ENCODE data around the gene PRR4.

Gene PRR4, protein sequence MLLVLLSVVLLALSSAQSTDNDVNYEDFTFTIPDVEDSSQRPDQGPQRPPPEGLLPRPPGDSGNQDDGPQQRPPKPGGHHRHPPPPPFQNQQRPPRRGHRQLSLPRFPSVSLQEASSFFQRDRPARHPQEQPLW

DNA sequence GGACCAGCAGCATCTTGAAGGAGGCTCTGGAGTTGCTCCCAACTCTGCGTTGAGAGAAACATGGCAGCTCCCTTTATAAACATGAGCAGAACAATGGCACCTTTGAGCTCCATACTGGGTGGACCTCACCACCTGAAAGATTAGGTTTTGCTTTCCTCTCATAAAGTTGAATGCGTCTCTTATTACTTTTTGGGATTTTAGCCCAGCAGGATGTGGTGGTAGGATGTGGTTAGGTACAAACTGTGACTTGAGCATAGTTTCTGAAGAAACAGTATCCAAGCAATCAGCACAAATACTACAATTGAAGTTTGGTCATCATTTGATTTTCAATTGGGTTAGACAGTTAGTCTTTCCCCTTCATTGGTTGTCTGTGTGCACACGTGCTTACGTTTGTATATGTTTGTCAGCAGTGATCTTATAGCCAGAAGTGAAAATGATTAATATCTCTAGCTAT lies at the start of gene PRR4:
TSS of gene PRR4 (minus strand) at position 51 of the 454 bp plus-strand sequence. CDS start at position 13, 38 bp downstream.
- no peak for DNase-seq

DNA sequence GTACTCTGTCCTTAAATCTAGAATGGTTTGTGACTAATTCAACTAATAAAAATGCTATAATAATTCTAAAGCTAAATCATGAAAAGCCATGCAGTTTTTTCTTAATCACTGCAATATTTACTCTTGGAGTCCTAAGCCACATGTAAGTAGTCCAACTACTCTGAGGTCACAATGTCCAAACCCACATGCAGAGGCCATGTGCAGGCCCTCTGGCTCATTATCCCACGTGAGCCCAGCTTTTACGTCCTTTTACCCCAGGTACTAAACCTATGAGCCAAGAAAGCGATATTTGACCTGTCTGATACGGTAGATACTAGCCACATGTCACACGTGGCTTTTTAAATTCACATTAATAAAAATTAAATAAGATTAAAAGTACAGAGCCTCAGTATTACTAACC lies 47.6 kb upstream of the PRR4 start:
- no peak for DNase-seq

DNA sequence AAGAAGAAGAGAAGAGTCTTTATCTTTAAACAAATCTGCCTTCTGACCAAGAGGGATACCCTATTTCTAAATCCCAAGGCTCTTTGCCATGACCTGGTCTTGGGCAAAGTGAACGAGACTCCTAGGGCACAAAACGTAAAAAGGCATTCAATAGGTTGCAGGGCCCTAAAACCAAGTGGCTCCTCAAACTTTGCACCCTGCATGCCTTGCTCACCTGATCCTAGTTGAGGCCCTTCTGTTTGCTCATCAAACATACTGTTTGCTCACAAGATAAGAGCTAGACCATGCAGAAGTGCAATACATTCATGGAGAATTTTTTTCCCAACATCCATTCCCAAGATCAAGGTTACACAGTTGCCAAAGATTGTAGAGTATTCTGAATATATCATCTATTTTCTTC lies 42.7 kb upstream of the PRR4 start:
- no peak for DNase-seq

DNA sequence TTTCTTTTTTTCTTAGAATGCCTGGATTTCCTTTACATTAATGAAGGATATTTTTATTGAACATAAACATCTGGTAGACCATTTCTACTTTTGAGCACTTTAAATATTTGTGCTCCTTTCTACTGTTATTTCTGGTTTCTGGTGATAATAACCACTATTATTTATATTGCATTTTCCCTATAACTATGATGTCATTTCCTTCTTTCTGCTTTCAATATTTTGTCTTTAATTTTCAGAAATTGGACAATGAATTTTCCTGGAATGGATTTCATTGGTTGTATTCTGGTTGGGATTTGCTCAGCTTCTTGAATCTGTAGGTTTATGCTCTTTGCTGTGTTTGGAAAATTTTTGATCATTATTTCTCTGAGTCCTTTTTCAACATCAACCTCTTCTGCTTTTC lies 40.0 kb upstream of the PRR4 start:
- DNase-seq = no peak

DNA sequence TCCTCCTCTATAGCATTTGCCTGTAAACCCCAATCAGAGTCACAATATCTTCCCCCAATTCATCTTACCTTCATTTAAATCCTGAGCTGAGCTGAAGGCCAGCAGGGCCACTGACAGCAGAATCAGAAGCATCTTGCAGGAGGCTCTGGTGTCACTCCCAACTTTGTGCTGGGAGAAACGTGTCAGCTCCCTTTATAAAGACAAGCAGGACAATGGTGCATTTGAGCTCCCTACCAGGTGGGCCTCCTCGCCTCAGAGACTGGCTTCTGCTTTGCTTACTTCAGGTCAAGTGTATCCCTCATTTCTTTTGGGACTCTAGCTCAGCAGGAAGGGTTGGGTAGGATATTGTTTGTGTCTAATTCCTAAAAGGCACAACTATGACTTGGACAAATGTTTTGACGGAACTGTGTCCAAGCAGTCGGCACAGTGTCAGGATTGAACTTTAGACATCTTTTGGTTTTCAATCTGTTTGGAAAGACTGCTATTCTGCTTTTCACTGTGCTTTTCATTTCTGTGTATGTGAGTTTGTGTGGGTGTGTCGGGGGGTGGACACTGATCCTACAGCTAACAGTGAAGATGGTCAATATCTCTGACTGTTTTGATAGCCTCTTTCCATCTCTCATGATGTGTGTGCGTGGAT lies 34.9 kb upstream of the PRR4 start, which contains the start of gene PRH1:
TSS of gene PRH1 (minus strand) at position 170 of the 640 bp plus-strand sequence. CDS start at position 132, 38 bp downstream.
- DNase-seq = no peak

DNA sequence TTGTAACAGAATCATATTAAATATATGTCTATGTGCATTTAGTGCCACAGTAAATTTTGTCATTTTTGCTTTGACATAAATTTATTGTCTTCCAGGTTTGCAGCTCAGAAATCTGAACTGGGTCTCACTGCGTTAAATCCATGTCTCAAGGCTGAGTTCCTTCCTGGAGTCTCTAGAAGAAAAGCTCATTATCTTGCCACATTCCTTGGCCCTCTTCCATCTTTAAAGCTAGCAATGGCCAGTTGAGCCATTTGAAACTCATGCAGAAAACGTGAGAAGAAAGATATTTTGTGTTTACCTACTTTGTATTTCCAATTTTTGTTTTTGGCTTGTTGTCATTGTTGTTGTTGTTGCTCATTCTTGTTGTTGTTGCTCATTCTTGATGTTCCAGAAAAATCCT lies 24.1 kb upstream of the PRR4 start:
- DNase-seq = no peak

DNA sequence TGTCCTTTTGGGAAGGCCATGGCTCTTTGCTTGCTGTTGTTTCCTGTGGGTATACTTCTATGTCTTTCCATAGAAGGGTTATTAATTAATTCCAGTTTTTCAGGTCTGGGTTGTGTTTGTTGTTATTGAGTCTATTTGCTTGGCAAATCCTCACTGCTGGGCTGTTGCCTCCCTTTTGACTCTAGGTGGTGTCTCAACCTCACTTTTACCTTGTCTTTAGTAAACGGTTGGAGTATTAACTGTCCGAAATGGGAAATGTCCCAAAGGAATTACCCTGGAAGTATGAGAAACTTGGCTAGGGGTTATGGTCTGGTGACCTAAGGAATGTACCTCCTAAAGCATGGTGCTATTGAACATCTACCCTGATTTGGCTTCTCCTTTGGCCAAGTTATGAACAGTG lies 18.1 kb upstream of the PRR4 start:
- DNase-seq = no peak

DNA sequence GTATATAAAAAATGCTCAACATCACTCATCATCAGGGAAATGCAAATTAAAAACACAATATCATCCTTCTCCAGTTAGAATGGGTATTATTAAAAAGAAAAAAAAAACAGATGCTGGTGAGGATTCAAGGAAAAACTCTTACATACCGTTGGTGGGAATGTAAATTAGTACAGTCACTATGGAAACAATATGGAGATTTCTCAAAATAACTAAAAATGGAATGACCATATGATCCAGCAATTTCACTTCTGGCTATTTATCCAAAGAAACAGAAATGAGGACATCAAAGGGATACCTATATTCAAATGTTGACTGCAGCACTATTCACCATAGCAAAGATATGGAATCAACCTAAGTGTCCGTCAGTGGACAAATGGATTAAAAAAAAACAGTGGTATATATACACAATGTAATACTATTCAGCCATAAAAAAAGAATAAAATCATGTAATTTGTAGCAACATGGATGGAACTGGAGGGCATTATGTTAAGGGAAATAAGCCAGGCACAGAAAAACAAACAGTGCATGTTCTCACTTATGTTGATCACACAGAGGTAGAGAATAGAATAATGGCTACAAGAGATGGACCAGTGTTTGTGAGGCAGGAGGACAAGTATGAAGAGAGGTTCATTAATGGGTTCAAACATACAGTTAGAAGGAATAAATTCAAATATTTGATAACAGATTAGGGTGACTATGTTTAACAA lies 14.4 kb upstream of the PRR4 start:
- no peak for DNase-seq

DNA sequence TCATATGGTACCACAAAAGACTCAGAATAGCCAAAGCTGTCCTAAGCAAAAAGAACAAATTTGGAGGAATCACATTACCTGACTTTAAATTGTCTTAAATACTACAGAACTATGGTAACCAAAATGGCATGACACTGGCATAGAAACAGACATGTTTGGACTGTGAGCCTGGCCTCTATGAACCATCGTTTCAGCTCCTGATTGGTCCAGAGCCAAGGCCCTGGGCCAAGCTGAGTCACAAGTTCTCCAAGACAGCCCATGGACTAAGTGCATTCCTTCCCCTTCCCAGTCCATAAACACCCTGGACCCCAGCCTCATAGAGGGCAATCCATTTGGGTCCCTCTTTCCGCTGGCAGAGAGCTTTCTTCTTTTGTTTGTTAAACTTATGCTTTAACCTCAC lies 12.1 kb upstream of the PRR4 start:
- no peak for DNase-seq

DNA sequence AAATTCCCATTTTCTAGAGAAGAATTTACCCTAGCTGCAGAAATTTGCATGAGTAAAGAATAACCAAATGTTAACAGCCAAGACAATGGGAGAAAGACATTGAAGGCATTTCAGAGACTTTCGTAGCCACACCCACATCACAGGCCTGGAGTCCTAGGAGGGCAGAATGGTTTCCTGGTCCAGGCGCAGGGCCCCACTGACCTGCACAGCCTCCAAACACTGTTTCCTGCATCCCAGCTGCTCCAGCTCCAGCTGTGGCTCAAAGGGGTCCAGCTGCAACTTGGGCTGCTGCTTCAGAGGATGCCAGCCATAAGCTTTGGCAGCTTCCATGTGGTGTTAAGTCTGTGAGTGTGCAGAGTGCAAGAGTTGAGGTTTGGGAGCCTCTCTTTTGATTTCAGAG lies 6.5 kb upstream of the PRR4 start:
- DNase-seq = no peak

DNA sequence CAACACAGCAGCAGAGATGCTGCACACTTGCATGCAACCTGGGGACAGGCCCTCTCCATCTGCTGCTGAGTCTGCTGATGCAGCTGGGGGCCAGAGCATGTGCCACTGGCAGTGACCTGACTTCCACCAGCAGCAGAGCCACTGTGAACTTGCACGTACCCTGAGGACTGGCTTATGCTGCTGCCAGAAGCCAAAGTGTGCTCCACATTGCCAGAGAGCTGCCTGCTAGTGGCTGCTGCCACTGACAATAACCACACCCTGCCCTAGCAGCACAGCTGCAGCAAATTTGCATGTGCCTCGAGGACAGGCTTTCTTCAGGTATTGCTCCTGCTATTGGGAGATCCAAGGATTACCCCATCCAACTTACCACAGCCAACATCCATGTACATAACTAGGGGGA lies 4.5 kb upstream of the PRR4 start:
- no peak for DNase-seq

DNA sequence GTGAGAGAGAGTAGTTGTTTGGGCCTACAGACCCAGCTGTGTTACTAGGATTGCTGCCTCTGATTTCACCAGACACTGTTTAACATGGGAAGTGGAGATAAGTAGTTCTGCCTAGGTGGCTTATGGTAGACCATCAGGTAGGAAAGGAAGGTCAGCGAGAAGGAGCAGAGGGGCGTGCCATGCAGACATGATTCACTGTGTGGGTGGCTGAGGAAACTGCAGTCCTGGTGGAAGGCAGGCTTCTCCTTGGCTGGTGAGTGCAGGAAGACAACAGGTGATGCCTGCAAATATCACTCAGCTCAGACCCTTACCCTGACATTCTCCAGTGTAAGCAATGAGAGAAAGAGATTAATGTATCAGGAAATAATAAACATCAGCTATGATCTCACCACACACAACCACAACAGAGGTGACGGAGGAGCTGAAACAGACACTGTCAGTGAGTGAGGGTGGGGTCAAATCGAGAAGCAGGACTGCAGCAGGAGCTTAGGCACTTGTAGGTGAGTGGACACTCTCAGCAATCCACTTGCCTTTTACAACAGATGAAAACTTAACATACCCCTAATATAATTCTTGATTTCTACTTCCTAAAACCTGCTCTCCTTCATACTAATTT lies 2.1 kb upstream of the PRR4 start:
- no peak for DNase-seq

DNA sequence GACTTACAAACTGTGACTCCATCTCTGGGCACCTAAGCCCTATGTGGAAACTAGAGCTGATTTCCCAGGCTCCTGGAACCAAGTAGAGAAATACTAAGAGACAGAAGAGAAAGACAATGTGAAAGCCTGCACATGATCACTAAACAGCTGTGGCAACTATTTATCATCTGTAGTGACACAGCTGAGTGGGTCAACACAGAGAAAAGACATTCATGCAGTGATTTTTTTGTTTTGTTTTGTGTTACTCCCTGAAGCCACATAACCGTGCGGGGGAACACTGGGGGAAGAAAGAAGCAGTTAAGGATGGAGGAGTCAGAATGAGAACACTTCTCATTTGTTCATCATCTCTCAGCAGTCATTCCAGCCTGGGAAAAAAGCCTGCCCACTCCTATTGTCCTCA lies 1.5 kb downstream of the PRR4 start:
- no peak for DNase-seq

DNA sequence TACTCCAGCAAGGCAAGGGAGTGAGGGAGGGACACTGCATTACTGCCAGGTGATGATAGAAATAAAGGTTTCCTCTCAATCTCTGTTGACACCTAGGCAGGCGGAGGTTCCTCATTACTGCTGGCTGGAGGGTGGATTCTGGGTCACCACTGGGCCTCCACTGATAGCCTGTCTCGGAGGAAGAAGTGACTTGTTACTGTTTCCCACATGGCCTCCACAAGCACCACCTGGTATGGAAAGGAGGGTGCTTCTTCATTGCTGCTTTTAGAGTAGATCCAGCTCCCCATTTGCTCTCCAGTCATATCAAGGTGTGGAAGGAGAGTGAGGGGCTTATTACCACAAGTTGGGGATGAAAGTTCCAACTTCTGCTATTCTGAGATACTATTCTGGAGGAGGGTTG lies 6.4 kb downstream of the PRR4 start:
- DNase-seq = no peak

DNA sequence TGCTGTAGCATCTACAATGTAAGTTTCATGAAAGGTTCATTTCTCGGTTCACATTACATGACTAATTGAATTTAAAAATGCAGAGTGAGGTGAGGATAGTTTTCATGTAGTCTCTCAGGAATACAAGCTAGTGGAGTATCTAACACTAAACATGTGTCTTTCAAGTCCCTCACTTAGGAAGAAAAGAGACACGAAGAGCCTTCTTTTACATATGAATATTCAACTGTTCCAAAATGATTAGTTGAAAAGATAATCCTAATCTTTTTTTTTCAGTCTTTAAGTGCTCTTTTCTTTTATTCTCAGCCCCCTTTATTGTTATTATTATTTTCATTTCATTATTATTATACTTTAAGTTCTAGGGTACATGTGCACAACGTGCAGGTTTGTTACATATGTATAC lies 10.8 kb downstream of the PRR4 start:
- DNase-seq = no peak

DNA sequence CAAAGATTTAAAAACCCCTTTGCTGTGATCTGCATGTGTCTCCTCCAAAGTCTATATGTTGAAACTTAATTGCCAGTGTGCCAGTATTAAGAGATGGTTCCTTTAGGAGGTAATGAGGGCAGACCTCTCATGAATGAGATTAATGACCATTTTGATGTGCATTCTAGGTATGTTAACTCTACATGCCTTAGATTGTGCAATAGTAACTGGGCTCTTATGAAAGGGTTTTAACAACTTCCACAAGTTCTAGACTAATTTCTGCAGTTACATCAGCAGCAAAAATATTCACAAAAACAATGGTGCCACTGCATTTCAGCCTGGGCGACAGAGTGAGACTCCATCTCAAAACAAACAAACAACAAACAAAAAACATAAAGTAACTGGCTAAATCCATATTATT lies 19.3 kb downstream of the PRR4 start:
- no peak for DNase-seq

DNA sequence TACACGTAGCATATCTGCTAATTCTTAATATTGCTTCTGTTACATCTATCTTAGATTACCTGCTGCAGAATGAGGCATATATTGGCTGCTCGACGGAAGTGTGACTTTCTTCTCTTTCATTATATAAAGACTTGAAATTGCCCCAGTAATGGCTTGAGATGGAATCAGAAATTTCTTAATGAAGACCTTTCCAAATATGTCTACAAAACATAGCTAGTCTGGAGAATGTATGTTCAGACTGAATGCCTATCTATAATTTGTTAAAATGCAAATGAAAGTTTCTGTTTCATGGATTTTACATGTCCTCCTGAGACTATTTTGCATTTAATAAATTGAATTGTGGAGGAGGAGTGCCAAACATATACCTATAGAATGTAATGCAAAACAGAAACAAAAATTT lies 23.0 kb downstream of the PRR4 start, which contains the start of gene TAS2R10:
TSS of gene TAS2R10 (minus strand) at position 101 of the 400 bp plus-strand sequence. CDS start at position 12, 89 bp downstream.
- no peak for DNase-seq

DNA sequence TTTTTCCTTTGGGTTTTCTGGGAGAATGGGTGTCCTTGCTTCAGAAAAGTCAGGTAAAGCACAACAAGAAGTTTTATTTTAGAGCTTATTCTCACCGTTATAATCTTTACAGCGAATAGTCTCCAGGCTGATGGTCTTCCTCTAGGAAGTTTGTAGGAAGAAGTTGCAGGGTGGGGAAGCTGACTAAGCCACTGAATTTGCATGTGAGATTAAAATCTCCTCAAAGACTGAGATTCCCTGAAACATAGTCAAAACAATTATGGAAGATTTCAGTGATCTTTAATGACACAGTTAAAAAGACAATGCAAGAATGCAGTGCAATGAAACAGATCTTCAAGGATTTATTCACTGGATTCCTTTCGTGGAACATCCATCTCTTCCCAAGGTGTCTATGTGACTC lies 24.3 kb downstream of the PRR4 start:
- no peak for DNase-seq

DNA sequence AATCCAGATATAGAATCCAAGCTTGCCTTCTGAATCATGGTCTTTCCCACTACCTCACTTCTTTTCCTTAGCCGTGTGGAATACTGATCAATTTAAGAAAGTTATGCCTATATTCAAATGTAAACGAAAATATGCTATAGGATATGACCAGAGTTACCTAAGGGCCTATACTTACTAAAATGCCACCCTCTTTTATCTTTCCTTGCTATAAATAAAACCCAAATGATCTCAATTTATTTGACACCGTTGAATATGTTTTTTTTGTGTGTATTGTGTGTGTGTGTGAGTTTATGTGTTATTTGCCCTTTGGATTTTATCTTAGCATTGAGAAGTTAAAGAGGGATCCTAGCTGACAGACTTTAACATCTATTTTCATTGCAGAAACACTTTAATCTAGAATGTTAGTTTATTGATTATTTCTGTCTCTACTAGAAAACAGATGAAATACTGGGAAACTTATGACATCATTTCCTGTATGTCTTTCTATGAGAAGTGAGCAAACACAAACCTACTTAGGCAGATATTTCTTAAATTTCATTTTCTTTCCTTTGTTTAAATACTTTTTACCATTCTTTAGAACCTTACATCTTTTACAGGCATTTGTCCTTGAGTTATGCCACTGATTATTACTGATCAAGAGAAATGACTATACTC lies 37.3 kb downstream of the PRR4 start:
- no peak for DNase-seq

DNA sequence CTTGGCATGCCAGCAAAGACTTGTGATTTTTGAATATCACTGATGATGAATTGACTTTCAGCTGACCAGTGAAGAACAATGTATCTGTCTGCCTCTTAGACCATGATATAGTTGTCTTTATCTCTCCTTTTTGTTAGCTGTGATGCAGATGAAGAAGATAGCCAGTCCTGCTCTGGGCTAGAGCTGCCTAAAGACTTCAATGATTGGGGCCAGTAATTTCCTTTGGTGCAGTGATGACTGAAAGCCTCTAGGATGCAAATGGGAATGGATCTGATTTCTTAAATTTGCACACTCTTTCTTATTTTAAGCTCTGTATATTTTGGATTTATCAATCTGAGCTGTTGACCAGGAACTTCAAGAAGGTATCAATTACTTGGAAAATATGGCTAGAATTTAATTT lies 39.2 kb downstream of the PRR4 start, which contains the start of gene TAS2R9:
TSS of gene TAS2R9 (minus strand) at position 101 of the 400 bp plus-strand sequence. CDS start at position 8, 93 bp downstream.
- DNase-seq = no peak

DNA sequence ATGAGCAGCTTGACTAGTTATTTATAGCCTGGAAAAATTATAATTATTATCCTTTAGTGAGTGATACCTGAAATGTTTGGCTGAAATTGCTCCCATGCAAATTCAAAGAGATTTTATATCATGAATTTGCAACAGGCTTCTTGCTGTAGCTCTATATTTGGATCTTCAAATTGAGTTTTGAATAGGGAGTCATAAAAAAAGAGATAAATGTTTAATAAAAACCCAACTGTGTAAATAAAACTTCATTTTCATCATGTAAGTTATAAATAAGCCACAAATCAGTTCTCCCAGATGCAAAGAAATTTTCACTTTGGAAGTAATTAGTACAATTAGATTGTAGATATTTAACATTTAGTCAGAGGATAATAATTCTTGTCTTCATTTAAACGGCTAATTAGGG lies 42.1 kb downstream of the PRR4 start, which contains the start of gene TAS2R8:
TSS of gene TAS2R8 (minus strand) at position 101 of the 400 bp plus-strand sequence. CDS start 306 bp downstream, outside the sequence.
- DNase-seq = no peak

DNA sequence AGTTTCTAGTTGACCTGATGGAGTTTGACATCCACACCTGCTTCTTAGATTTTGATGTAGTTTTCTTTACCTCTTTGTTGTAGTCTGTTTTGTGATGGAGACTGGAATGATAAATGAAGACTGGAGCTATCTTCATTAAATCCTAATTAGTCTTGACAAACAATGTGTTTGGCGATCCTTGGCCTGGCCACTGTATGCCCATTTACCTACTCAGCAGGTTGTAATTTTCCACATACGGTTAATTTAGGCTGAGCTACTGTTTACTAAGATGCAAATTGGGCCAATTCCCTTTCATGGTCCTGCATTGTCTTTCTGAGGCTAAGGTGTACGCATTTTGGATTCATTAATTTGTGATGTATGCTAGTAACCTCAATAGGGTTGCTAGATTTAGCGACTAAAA lies 46.7 kb downstream of the PRR4 start, which contains the start of gene TAS2R7:
TSS of gene TAS2R7 (minus strand) at position 41 of the 400 bp plus-strand sequence. CDS start 57 bp downstream, outside the sequence.
- no peak for DNase-seq

DNA sequence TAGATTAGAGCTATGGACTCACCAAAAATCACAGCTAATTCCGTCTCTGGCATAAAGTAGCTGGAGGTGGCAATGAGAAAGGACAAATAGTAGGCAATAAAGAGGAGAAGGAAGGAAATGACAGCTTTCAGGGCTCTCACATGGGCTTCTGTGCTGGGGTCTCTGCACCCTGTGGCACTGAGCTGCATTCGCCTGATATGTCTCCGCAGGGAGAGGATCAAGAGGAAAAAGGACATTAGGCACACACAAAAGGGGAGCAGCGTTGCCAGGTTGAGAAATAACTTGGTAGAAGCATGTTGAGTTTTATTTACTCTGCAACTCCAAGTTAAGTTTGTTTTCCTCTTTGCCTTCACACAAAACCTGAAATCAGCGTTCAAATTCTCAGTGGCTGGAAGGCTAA lies 47.5 kb downstream of the PRR4 start:
- DNase-seq = no peak
